SK-N-SH (cell line): ENCODE measurements around the gene TEX35. TPM values are rescaled to one million over a fixed set of nuclear protein-coding genes. Genes with fewer than 3 reads are reported as not detected.

Experiments used
- CTCF ChIA-PET: fragments of 300-600, 350-600 bp; formaldehyde crosslinking; extraction: SDS; loops from one replicate; lab custom pipeline; 2021; lab: Yijun Ruan, JAX
- POLR2A ChIA-PET: fragments of 350-600 bp; sonication (Branson Sonifier 250); formaldehyde crosslinking; extraction: SDS; loops from one replicate; lab custom pipeline; 2020; ENCODE audit warnings: antibody characterized with exemption, inconsistent platforms; lab: Yijun Ruan, JAX
- DNase-seq: peaks from one replicate; pipeline ENCODE4 v3.0.0; 2012
- H2AFZ ChIP-seq: fragments of 200-600 bp; sonication (generic); 2 replicates; pipeline ENCODE4 v1.8.1; 2016; ENCODE audit warnings: antibody characterized with exemption, mild to moderate bottlenecking, low read depth
- H3F3A ChIP-seq: fragments of 200-600 bp; sonication (generic); replicated peaks from 2 replicates; pipeline ENCODE3; 2016; ENCODE audit warnings: antibody characterized with exemption, mild to moderate bottlenecking; ENCODE audit not compliant: insufficient read depth
- H3K27ac ChIP-seq, 2 experiments: fragments of 200-500 bp in 1 of 2; fragments of 200-600 bp in 1 of 2; sonication (Bioruptor generic) in 1 of 2; sonication (generic), shearing (Covaris generic) in 1 of 2; 2 replicates each; pipeline versions ENCODE4 v1.5.1 to v1.6.1; 2014 to 2016; ENCODE audit warnings: low read depth in 2 of 2, inconsistent platforms in 1 of 2, low read length in 1 of 2, mild to moderate bottlenecking in 1 of 2, mixed read lengths in 1 of 2
- H3K27me3 ChIP-seq: fragments of 200-600 bp; sonication (generic), shearing (Covaris generic); 2 replicates; pipeline ENCODE4 v1.6.1; 2016; ENCODE audit warnings: mixed run types; ENCODE audit not compliant: insufficient read depth
- H3K36me3 ChIP-seq, 2 experiments: fragments of 200-500 bp in 1 of 2; fragments of 200-600 bp in 1 of 2; sonication (Bioruptor generic) in 1 of 2; sonication (generic) in 1 of 2; replicated peaks in 1 of 2; 2 replicates each; pipeline versions ENCODE3 to v1.5.1; 2014 to 2016; ENCODE audit warnings: low read length in 1 of 2, mild to moderate bottlenecking in 1 of 2; ENCODE audit not compliant: insufficient read depth in 2 of 2, control insufficient read depth in 1 of 2
- H3K4me1 ChIP-seq, 2 experiments: fragments of 200-500 bp in 1 of 2; fragments of 200-600 bp in 1 of 2; sonication (Bioruptor generic) in 1 of 2; sonication (generic), shearing (Covaris generic) in 1 of 2; 2 replicates each; pipeline versions ENCODE4 v1.5.1 to v1.6.1; 2014 to 2016; ENCODE audit warnings: low read depth in 1 of 2, low read length in 1 of 2, mixed run types in 1 of 2; ENCODE audit not compliant: insufficient read depth in 2 of 2, control insufficient read depth in 1 of 2
- H3K4me2 ChIP-seq: fragments of 200-600 bp; sonication (generic), shearing (Covaris generic); 2 replicates; pipeline ENCODE4 v1.6.1; 2017; ENCODE audit warnings: mixed run types
- H3K4me3 ChIP-seq, 2 experiments: fragments of 200-500 bp in 1 of 2; fragments of 200-600 bp in 1 of 2; sonication (Bioruptor generic) in 1 of 2; sonication (generic), shearing (Covaris generic) in 1 of 2; 2 replicates each; pipeline versions ENCODE4 v1.5.1 to v1.8.1; 2014 to 2016; ENCODE audit warnings: low read depth in 2 of 2, inconsistent platforms in 1 of 2, low read length in 1 of 2, mild to moderate bottlenecking in 1 of 2, mixed read lengths in 1 of 2, moderate library complexity in 1 of 2
- H3K79me2 ChIP-seq: fragments of 200-600 bp; sonication (generic); 2 replicates; pipeline ENCODE4 v1.8.1; 2017; ENCODE audit warnings: mild to moderate bottlenecking; ENCODE audit not compliant: insufficient read depth
- H3K9ac ChIP-seq: fragments of 200-600 bp; sonication (generic); 2 replicates; pipeline ENCODE4 v1.6.1; 2017; ENCODE audit warnings: mixed run types
- H3K9me2 ChIP-seq: fragments of 200-600 bp; sonication (generic); 2 replicates; pipeline ENCODE4 v1.6.1; 2017; ENCODE audit warnings: mixed run types
- H3K9me3 ChIP-seq: fragments of 200-600 bp; sonication (generic); 2 replicates; pipeline ENCODE4 v1.6.1; 2017; ENCODE audit warnings: mixed run types, mild to moderate bottlenecking, moderate library complexity
- H4K20me1 ChIP-seq: fragments of 200-600 bp; sonication (generic); 2 replicates; pipeline ENCODE4 v1.6.1; 2017; ENCODE audit warnings: mild to moderate bottlenecking, mixed run types; ENCODE audit not compliant: insufficient read depth
- CTCF ChIP-seq: fragments of 200-600 bp; sonication (generic); IDR thresholded peaks from 2 replicates; pipeline ENCODE4 v1.6.1; 2017; ENCODE audit warnings: antibody characterized with exemption, mild to moderate bottlenecking, moderate library complexity
- ELF1 ChIP-seq: IDR thresholded peaks from 2 replicates; pipeline ENCODE4 v1.4.0; 2012
- FOXJ3 ChIP-seq: sonication (generic); formaldehyde crosslinking; IDR thresholded peaks from 2 replicates; pipeline ENCODE4 v1.5.1; 2020; ENCODE audit warnings: mild to moderate bottlenecking, missing genetic modification reagents
- GABPA ChIP-seq: IDR thresholded peaks from 2 replicates; pipeline ENCODE4 v1.4.0; 2012; ENCODE audit warnings: low read depth, mild to moderate bottlenecking
- GATA2 ChIP-seq: sonication (generic); formaldehyde crosslinking; IDR thresholded peaks from 2 replicates; pipeline ENCODE4 v1.5.0; 2020; ENCODE audit warnings: mild to moderate bottlenecking, missing genetic modification reagents
- JUND ChIP-seq: IDR thresholded peaks from 2 replicates; pipeline ENCODE4 v1.4.0; 2012
- MAX ChIP-seq: IDR thresholded peaks from 2 replicates; pipeline ENCODE4 v1.4.0; 2012; ENCODE audit warnings: low read depth
- MXI1 ChIP-seq: IDR thresholded peaks from 2 replicates; pipeline ENCODE4 v1.6.1; 2012; ENCODE audit warnings: mild to moderate bottlenecking, low read depth, low read length, improper control_type of control experiment
- NRF1 ChIP-seq: IDR thresholded peaks from 2 replicates; pipeline ENCODE4 v1.6.1; 2012; ENCODE audit warnings: low read depth, mild to moderate bottlenecking, low read length
- PBX3 ChIP-seq: IDR thresholded peaks from 2 replicates; pipeline ENCODE4; 2012
- POLR2AphosphoS5 ChIP-seq: IDR thresholded peaks from 2 replicates; pipeline ENCODE4 v1.6.1; 2012; ENCODE audit warnings: low read depth, low read length
- RAD21 ChIP-seq: IDR thresholded peaks from 2 replicates; pipeline ENCODE4 v1.6.1; 2012; ENCODE audit warnings: mild to moderate bottlenecking, low read length
- REST ChIP-seq: IDR thresholded peaks from 2 replicates; pipeline ENCODE4 v1.6.1; 2012; ENCODE audit warnings: mild to moderate bottlenecking, low read depth, low read length, moderate library complexity
- RFX5 ChIP-seq: IDR thresholded peaks from 2 replicates; pipeline ENCODE4 v1.6.1; 2012; ENCODE audit warnings: mild to moderate bottlenecking, improper control_type of control experiment, low read length
- TCF12 ChIP-seq: IDR thresholded peaks from 2 replicates; pipeline ENCODE4 v1.4.0; 2012
- WGBS: methylation state at CpG from one replicate; pipeline ENCODE4 v1.1.6; 2017; ENCODE audit warnings: low lambda C conversion rate; 5-methylcytosine and 5-hydroxymethylcytosine counted together
- polyA plus RNA-seq, 3 experiments: library from polyadenylated mRNA; depleted of rRNA; stranded (reverse); fragments of >200 nt; gene quantifications; 2 replicates each; pipeline ENCODE4 v1.2.3, GENCODE V29; 2012
- TF ChIP-seq, protein P1 (sequence below): IDR thresholded peaks from 2 replicates; pipeline ENCODE4 v1.4.0; 2012; ENCODE audit warnings: low read depth, borderline replicate concordance
- TF ChIP-seq, protein P2 (sequence below): fragments of 150-350 bp; IDR thresholded peaks from 2 replicates; pipeline ENCODE4 v1.6.1; 2017; ENCODE audit warnings: antibody characterized with exemption, low read length, low read depth, borderline replicate concordance
- TF ChIP-seq, protein P3 (sequence below): fragments of 150-350 bp; IDR thresholded peaks from 2 replicates; pipeline ENCODE4 v1.6.1; 2016; ENCODE audit warnings: mild to moderate bottlenecking, low read depth, low read length

The TEX35 gene
- polyA plus RNA-seq, 1 of the 3 experiments (the other 2 are of a cell fraction), result 0.03 TPM

GRCh38 chr1:178531887-178532286 is 19.0 kb downstream of the TEX35 start:
- POLR2A ChIA-PET, result no interaction called here
- Histone ChIP-seq H3K27me3 (no peaks in the 10 kb centered on the region), H3F3A (peaks cover 12% of the 10 kb centered on the region), H3K4me1 (peaks cover 15 to 17% of the 10 kb centered on the region in 2 experiments; a peak in 3 of 4 replicates), H3K36me3 (no peaks in the 10 kb centered on the region), H2AFZ (peak overlapping the region; percentile 73; the same call in 1 of the 2 replicates), H3K4me2 (no peak overlapping the region), H3K9me3 (no peaks in the 10 kb centered on the region), H3K9me2 (no peaks in the 10 kb centered on the region), H3K27ac (no peak overlapping the region), H4K20me1 (no peaks in the 10 kb centered on the region), H3K9ac (no peak overlapping the region), H3K4me3 (no peak overlapping the region; a peak in 1 of 4 replicates), H3K79me2 (no peaks in the 10 kb centered on the region)
- CTCF ChIA-PET, result interaction anchor here (0.6 to 6.9 kb wide), 43 partner anchors 9 to 838 kb away, joined by 3 to 68 read pairs (median 4); partner anchors contain the start of gene TOR3A
- WGBS, result 80% methylated on average over 7 of the region's 10 CpGs
- TF ChIP-seq, protein P1, sequence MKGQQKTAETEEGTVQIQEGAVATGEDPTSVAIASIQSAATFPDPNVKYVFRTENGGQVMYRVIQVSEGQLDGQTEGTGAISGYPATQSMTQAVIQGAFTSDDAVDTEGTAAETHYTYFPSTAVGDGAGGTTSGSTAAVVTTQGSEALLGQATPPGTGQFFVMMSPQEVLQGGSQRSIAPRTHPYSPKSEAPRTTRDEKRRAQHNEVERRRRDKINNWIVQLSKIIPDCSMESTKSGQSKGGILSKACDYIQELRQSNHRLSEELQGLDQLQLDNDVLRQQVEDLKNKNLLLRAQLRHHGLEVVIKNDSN, result no peak
- DNase-seq, result no peak

DNA sequence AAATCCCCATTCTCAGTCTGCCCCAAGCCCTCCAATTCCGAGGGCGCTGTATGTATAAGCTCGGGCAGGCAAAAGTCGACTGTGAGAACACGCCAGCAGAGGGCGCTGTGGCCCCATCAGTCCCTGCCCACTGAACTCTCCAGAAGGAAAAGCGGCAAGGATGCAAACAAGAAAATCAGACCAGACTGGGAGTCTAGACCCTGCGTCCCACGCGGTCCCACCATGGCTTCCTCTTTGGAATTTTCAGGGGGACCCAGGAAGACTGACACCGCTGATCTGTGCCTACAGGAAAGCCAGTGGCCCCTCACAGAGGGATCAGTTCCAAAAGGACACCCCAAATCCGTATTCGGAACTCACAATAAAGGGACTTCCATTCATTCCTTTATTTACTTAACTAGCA is 19.5 kb downstream of the TEX35 start:
- Histone ChIP-seq H3K9me3 (no peaks in the 10 kb centered on the region), H3K4me1 (peaks cover 20 to 21% of the 10 kb centered on the region in 2 experiments; a peak in 3 of 4 replicates), H4K20me1 (no peaks in the 10 kb centered on the region), H2AFZ (peak overlapping the region; percentile 73; the same call in 1 of the 2 replicates), H3K4me3 (peak overlapping the region in 1 of 2 experiments; percentile 18; a peak in 1 of 4 replicates), H3K9me2 (no peaks in the 10 kb centered on the region), H3K36me3 (no peaks in the 10 kb centered on the region), H3F3A (peaks cover 17% of the 10 kb centered on the region), H3K79me2 (no peaks in the 10 kb centered on the region), H3K9ac (no peak overlapping the region), H3K27me3 (no peaks in the 10 kb centered on the region), H3K4me2 (peak overlapping the region; percentile 34; the same call in 1 of the 2 replicates), H3K27ac (no peak overlapping the region)
- DNase-seq, result peak; percentile 84
- ChIA-PET CTCF (interaction anchor here (0.6 to 6.9 kb wide), 51 partner anchors 9 to 838 kb away, joined by 3 to 68 read pairs (median 4); partner anchors contain the start of gene TOR3A), POLR2A (no interaction called here)
- 26% methylated on average over 8 of the region's 13 CpGs for WGBS
- 0 out of 2 replicates have a peak, but pooled peaks have one; percentile 13 for TF ChIP-seq NRF1
- TF ChIP-seq RAD21, result peak; percentile 85
- TF ChIP-seq FOXJ3 (CRISPR knock-in tag), result no peak
- TF ChIP-seq CTCF, result peak; percentile 95
- TF ChIP-seq POLR2AphosphoS5, result no peak
- TF ChIP-seq RFX5, result no peak
- TF ChIP-seq ELF1, result no peak
- no peak for TF ChIP-seq JUND
- TF ChIP-seq, protein P2, sequence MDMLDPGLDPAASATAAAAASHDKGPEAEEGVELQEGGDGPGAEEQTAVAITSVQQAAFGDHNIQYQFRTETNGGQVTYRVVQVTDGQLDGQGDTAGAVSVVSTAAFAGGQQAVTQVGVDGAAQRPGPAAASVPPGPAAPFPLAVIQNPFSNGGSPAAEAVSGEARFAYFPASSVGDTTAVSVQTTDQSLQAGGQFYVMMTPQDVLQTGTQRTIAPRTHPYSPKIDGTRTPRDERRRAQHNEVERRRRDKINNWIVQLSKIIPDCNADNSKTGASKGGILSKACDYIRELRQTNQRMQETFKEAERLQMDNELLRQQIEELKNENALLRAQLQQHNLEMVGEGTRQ, result no peak
- 0 out of 2 replicates have a peak, but pooled peaks have one; percentile 12 for TF ChIP-seq REST
- TF ChIP-seq GATA2 (CRISPR knock-in tag), result no peak
- no peak for TF ChIP-seq TCF12
- TF ChIP-seq MAX, result no peak
- TF ChIP-seq PBX3, result no peak
- TF ChIP-seq, protein P3, sequence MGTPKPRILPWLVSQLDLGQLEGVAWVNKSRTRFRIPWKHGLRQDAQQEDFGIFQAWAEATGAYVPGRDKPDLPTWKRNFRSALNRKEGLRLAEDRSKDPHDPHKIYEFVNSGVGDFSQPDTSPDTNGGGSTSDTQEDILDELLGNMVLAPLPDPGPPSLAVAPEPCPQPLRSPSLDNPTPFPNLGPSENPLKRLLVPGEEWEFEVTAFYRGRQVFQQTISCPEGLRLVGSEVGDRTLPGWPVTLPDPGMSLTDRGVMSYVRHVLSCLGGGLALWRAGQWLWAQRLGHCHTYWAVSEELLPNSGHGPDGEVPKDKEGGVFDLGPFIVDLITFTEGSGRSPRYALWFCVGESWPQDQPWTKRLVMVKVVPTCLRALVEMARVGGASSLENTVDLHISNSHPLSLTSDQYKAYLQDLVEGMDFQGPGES, result no peak
- no peak for TF ChIP-seq MXI1
- TF ChIP-seq GABPA, result no peak
